Measurements from ENCODE around the gene TLDC2. TPM values are rescaled to one million over a fixed set of nuclear protein-coding genes. Genes with fewer than 3 reads are reported as not detected.

TLDC2 gene
- polyA plus RNA-seq, 1 donor: 17.0 TPM

DNA sequence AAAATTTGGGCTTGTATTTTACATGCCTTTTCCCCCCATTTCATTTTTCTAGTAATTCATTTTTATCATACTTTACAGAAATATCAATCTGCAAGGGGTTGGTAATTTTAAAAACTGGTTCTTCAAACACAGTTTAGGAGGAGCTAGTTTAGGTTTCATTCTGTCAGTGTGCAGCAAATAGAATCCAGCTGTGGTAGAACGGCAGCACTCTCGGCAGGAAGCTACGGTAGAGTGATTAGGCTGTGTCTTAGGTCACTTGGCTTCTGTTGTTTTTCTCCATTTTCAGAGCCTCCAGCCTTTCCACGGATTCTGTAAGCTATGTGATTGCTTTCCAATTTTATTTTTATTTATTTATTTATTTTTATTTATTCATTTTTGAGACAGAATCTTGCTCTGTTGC lies 32.7 kb downstream of the TLDC2 start:
- Histone ChIP-seq H3K27ac (ENCODE audit: low read length) (no peak overlapping the region), H3K9me3 (ENCODE audit: control insufficient read depth, low read depth, low read length) (no peaks in the 10 kb centered on the region), H3K4me3 (ENCODE audit: low read length) (no peak overlapping the region), H3K36me3 (ENCODE audit: control insufficient read depth, insufficient read depth, low read length) (peaks cover 18% of the 10 kb centered on the region), H3K27me3 (ENCODE audit: control insufficient read depth, insufficient read depth, low read length) (no peaks in the 10 kb centered on the region), H3K4me1 (ENCODE audit: control insufficient read depth, insufficient read depth, low read length) (no peaks in the 10 kb centered on the region)
- DNase-seq: no peak
- 67% methylated on average over 1 of the region's 4 CpGs for WGBS (ENCODE audit: insufficient coverage, low lambda C conversion rate)

DNA sequence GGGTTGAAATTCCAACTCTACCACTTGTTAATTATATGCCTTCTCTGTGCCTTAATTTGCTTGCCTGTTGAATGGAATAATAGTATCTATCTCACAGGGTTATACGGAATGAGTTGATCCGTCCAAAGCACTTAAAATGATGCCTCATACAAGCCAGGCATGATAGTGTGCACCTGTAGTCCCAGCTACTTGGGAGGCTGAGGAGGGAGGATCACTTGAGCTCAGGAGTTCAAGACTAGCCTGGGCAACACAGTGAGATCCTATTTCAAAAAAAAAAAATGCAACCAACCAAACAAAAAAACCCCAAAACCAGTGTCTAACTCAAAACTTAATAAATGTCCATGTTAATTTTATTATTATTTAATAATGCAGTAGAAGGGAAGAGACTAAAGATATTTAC lies 40.3 kb downstream of the TLDC2 start:
- Histone ChIP-seq H3K9me3 (ENCODE audit: control insufficient read depth, low read depth, low read length) (no peaks in the 10 kb centered on the region), H3K4me3 (ENCODE audit: low read length) (no peak overlapping the region), H3K36me3 (ENCODE audit: control insufficient read depth, insufficient read depth, low read length) (peaks cover 6% of the 10 kb centered on the region), H3K27ac (ENCODE audit: low read length) (no peak overlapping the region), H3K27me3 (ENCODE audit: control insufficient read depth, insufficient read depth, low read length) (no peaks in the 10 kb centered on the region), H3K4me1 (ENCODE audit: control insufficient read depth, insufficient read depth, low read length) (no peaks in the 10 kb centered on the region)
- no peak for DNase-seq
- no CpG with 5 or more reads among the region's 2 CpGs for WGBS (ENCODE audit: insufficient coverage, low lambda C conversion rate)

DNA sequence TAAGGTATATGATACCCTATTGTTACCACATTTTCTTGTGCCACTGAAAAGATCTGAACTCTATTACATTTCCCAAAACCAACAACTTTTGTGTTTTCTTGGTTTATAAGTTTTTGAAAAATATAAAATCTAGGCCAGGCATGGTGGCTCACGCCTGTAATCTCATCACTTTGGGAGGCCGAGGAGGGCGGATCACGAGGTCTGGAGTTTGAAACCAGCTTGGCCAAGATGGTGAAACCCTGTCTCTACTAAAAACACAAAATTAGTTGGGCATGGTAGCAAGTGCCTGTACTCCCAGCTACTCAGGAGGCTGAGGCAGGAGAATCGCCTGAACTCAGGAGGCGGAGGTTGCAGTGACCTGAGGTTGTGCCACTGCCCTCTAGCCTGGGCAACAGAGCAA lies 41.3 kb downstream of the TLDC2 start:
- Histone ChIP-seq H3K27ac (ENCODE audit: low read length) (no peak overlapping the region), H3K4me1 (ENCODE audit: control insufficient read depth, insufficient read depth, low read length) (no peaks in the 10 kb centered on the region), H3K27me3 (ENCODE audit: control insufficient read depth, insufficient read depth, low read length) (no peaks in the 10 kb centered on the region), H3K4me3 (ENCODE audit: low read length) (no peak overlapping the region), H3K36me3 (ENCODE audit: control insufficient read depth, insufficient read depth, low read length) (peaks cover 8% of the 10 kb centered on the region), H3K9me3 (ENCODE audit: control insufficient read depth, low read depth, low read length) (no peaks in the 10 kb centered on the region)
- DNase-seq: no peak
- no CpG with 5 or more reads among the region's 6 CpGs for WGBS (ENCODE audit: insufficient coverage, low lambda C conversion rate)

DNA sequence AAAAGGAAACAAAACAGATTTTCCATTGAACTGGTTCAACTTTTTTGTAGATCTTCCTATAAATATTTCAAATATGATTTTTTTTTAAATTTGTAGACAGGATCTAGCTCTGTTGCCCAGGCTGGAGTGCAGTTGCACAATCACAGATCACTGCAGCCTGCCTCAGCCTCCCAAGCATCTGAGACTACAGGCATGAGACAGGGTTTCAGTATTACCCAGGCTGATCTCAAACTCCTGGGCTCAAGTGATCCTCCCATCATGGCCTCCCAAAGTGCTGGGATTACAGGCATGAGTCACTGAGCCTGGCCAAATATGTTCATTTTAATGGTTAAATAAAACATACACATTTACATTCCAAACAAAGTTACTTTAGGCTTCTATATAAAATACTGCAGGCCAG lies 42.0 kb downstream of the TLDC2 start:
- Histone ChIP-seq H3K27me3 (ENCODE audit: control insufficient read depth, insufficient read depth, low read length) (no peaks in the 10 kb centered on the region), H3K4me1 (ENCODE audit: control insufficient read depth, insufficient read depth, low read length) (no peaks in the 10 kb centered on the region), H3K9me3 (ENCODE audit: control insufficient read depth, low read depth, low read length) (no peaks in the 10 kb centered on the region), H3K4me3 (ENCODE audit: low read length) (no peak overlapping the region), H3K36me3 (ENCODE audit: control insufficient read depth, insufficient read depth, low read length) (peaks cover 8% of the 10 kb centered on the region), H3K27ac (ENCODE audit: low read length) (no peak overlapping the region)
- DNase-seq: no peak

DNA sequence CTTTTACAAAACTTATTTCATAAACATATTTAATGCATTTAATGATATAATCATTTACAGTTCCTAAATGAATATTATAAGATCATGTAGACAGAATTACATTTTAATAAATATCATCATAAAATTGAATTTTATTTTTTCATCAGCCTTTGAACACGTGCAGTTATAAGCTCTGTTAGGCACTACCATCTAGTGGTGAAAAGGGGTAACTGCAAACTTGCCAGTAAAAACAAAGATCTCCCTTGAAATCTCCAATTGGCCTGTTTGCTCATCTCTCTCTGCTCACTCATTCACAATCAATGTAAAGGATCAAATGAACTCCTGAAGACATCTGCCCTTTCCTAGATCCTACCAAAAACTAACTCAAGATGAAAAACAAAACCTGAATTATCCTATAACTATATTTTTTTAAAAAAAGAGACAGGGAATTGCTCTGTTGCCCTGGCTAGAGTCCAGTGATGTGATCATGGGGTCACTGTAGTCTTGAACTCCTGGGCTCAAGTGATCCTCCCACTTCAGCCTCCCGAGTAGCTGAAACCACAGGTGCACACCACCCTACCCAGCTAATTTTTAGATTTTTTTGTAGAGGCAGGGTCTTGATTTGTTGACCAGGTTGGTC lies 43.9 kb downstream of the TLDC2 start:
- peak; percentile 31 for DNase-seq
- Histone ChIP-seq H3K9me3 (ENCODE audit: control insufficient read depth, low read depth, low read length) (no peaks in the 10 kb centered on the region), H3K27me3 (ENCODE audit: control insufficient read depth, insufficient read depth, low read length) (no peaks in the 10 kb centered on the region), H3K27ac (ENCODE audit: low read length) (no peak overlapping the region), H3K4me3 (ENCODE audit: low read length) (no peak overlapping the region), H3K36me3 (ENCODE audit: control insufficient read depth, insufficient read depth, low read length) (peaks cover 3% of the 10 kb centered on the region), H3K4me1 (ENCODE audit: control insufficient read depth, insufficient read depth, low read length) (no peaks in the 10 kb centered on the region)
- WGBS (ENCODE audit: insufficient coverage, low lambda C conversion rate): 0% methylated on average over 1 of the region's 2 CpGs

DNA sequence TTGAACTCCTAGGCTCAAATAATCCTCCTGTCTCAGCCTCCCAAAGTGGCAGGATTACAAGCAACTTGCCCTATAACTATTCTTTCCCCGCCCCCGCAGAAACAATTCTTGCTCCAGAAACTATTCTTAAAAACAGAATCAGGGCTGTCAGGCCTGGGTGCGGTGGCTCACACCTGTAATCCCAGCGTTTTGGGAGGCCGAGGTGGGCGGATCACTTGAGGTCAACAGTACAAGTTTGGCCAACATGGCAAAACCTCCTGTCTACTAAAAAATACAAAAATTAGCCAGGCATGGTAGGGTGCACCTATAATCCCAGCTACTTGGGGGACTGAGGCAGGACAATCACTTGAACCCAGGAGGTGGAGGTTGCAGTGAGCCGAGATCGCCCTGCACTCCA lies 44.4 kb downstream of the TLDC2 start:
- Histone ChIP-seq H3K4me3 (ENCODE audit: low read length) (no peak overlapping the region), H3K27ac (ENCODE audit: low read length) (no peak overlapping the region), H3K36me3 (ENCODE audit: control insufficient read depth, insufficient read depth, low read length) (peaks cover 2% of the 10 kb centered on the region), H3K9me3 (ENCODE audit: control insufficient read depth, low read depth, low read length) (no peaks in the 10 kb centered on the region), H3K27me3 (ENCODE audit: control insufficient read depth, insufficient read depth, low read length) (no peaks in the 10 kb centered on the region), H3K4me1 (ENCODE audit: control insufficient read depth, insufficient read depth, low read length) (no peaks in the 10 kb centered on the region)
- no peak for DNase-seq
- WGBS (ENCODE audit: insufficient coverage, low lambda C conversion rate): 93% methylated on average over 2 of the region's 8 CpGs

DNA sequence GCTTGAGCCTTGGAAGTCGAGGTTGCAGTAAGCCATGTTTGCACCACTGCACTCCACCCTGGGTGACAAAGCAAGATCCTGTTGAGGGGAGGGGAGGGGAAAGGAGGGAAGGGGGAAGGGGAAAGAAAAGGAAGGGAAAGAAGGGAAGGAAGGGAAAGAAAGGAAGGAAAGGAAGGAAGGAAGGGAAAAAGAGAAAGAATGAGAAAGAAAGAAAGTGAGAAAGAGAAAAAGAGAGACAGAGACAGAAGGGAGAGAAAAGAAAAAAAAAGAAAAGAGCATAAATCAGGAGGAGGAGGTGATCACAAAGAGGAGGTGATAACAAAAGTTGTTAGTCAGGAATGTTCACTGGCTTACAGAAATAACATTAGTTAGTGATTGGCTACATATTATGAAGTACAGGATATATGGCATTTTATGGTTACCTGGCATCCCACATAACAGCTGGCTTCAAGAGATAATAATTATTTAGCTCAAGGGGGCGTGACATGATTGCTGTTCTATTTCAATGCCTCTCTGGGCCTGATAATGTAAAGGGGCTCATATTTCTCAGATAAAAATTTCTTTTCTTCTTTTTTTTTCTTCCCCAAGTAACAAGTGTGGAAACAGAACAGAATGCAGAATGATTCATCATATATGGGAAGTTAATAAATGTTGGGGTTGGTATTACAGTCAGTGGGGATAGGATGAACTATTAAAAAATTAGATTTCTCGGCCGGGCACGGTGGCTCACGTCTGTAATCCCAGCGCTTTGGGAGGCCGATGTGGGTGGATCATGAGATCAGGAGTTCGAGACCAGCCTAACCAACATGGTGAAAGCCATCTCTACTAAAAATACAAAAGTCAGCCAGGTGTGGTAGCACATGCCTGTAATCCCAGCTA lies 48.5 kb downstream of the TLDC2 start:
- Histone ChIP-seq H3K4me1 (ENCODE audit: control insufficient read depth, insufficient read depth, low read length) (no peaks in the 10 kb centered on the region), H3K27me3 (ENCODE audit: control insufficient read depth, insufficient read depth, low read length) (no peaks in the 10 kb centered on the region), H3K36me3 (ENCODE audit: control insufficient read depth, insufficient read depth, low read length) (peaks cover 7% of the 10 kb centered on the region), H3K9me3 (ENCODE audit: control insufficient read depth, low read depth, low read length) (no peaks in the 10 kb centered on the region), H3K27ac (ENCODE audit: low read length) (no peak overlapping the region), H3K4me3 (ENCODE audit: low read length) (no peak overlapping the region)
- 60% methylated on average over 6 of the region's 9 CpGs for WGBS (ENCODE audit: insufficient coverage, low lambda C conversion rate)
- DNase-seq: peak; percentile 17 to 58

DNA sequence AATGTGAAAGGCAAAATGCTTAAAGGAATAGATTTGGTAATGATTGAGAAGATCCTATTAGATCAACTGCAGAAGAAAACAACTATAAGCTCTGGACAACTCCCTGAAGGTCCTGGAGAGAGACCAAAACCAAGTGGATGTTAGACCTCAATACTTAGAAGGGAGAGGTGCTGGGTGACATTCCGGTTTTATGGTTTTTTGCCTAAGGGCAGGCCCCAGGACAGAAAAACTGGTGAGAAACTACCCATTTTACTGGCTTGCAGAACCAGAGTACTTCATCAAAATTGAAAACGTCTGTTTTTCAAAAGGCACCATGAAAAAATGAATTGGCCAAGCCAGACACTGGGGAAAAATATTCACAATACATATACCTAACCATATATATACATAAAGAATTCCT lies 49.3 kb downstream of the TLDC2 start:
- H3K4me3 ChIP-seq (ENCODE audit: low read length): no peak overlapping the region
- no peak for DNase-seq
- no peak overlapping the region for H3K27ac ChIP-seq (ENCODE audit: low read length)
- H3K4me1 ChIP-seq (ENCODE audit: control insufficient read depth, insufficient read depth, low read length): no peaks in the 10 kb centered on the region
- no peaks in the 10 kb centered on the region for H3K27me3 ChIP-seq (ENCODE audit: control insufficient read depth, insufficient read depth, low read length)
- no CpG with 5 or more reads among the region's 2 CpGs for WGBS (ENCODE audit: insufficient coverage, low lambda C conversion rate)
- H3K36me3 ChIP-seq (ENCODE audit: control insufficient read depth, insufficient read depth, low read length): peaks cover 7% of the 10 kb centered on the region
- no peaks in the 10 kb centered on the region for H3K9me3 ChIP-seq (ENCODE audit: control insufficient read depth, low read depth, low read length)

DNA sequence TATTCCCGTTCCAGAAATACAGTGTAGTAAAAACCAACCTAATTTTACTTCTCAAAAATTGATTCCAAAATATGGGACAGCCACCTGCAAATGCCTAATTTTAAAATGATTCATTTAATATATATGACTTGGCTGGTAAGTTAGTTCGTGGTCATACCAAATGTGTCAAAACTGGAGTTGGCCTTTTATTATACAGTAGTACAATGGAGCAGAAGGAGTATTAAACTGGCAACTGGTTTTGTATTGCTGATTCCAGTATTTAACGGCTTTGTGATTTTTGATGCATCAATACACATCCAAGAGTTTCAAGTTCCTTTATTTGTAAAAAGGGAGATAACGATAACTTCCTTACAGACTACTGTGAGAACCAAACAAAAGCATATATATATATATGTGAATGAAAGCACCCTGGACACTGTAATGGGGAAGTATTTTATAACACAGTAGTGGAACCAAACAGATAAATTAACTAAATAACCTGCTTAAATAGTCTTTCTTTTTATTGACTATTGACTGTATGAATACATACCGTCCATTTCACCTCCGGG lies 50.8 kb downstream of the TLDC2 start:
- Histone ChIP-seq H3K27ac (ENCODE audit: low read length) (no peak overlapping the region), H3K36me3 (ENCODE audit: control insufficient read depth, insufficient read depth, low read length) (peaks cover 5% of the 10 kb centered on the region), H3K4me3 (ENCODE audit: low read length) (no peak overlapping the region), H3K9me3 (ENCODE audit: control insufficient read depth, low read depth, low read length) (no peaks in the 10 kb centered on the region), H3K27me3 (ENCODE audit: control insufficient read depth, insufficient read depth, low read length) (no peaks in the 10 kb centered on the region), H3K4me1 (ENCODE audit: control insufficient read depth, insufficient read depth, low read length) (no peaks in the 10 kb centered on the region)
- DNase-seq: no peak
- WGBS (ENCODE audit: insufficient coverage, low lambda C conversion rate): 100% methylated on average over 3 of the region's 6 CpGs

DNA sequence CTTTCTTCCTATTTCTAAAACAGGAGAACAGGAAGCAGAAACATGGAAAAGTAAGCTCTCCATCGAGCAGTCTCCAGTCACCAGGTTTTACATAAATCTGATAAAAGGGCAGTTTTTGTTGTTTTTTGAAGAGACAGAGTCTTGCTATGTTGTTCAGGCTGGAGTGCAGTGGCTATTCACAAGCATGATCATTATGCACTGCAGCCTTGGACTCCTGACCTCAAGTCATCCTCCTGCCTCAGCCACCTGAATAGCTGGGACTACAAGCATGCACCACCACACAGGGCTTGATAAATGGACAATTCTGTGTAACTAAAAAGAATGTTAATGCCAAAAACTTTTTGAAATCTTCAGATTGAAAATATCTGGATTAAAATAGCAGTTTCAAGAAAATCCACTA lies 51.8 kb downstream of the TLDC2 start:
- no peaks in the 10 kb centered on the region for H3K9me3 ChIP-seq (ENCODE audit: control insufficient read depth, low read depth, low read length)
- peaks cover 5% of the 10 kb centered on the region for H3K36me3 ChIP-seq (ENCODE audit: control insufficient read depth, insufficient read depth, low read length)
- H3K4me3 ChIP-seq (ENCODE audit: low read length): no peak overlapping the region
- no CpG with 5 or more reads among the region's 1 CpG for WGBS (ENCODE audit: insufficient coverage, low lambda C conversion rate)
- H3K4me1 ChIP-seq (ENCODE audit: control insufficient read depth, insufficient read depth, low read length): no peaks in the 10 kb centered on the region
- H3K27me3 ChIP-seq (ENCODE audit: control insufficient read depth, insufficient read depth, low read length): no peaks in the 10 kb centered on the region
- DNase-seq: no peak
- no peak overlapping the region for H3K27ac ChIP-seq (ENCODE audit: low read length)
